ENCODE results near the gene ST8SIA6. TPM values are rescaled to one million over a fixed set of nuclear protein-coding genes. Genes with fewer than 3 reads are reported as not detected.

ST8SIA6 gene
- total RNA-seq, 1 donor from 2014 or later = not detected

- Histone ChIP-seq H3K27ac (peak overlapping the region in 1 of 2 donors; percentile 36), H3K4me3 (peak overlapping the region in 1 of 2 donors; percentile 53), H3K27me3 (no peaks in the 10 kb centered on the region), H3K36me3 (no peaks in the 10 kb centered on the region), H3K4me1 (peaks cover 0 to 9% of the 10 kb centered on the region in 2 donors), H3K9me3 (no peaks in the 10 kb centered on the region)
- TF ChIP-seq CTCF (IDR thresholded peaks at IDR 0.05) = no peak
- intact Hi-C loops (cut with DNase I) = no loop called here
- no peak for DNase-seq (ENCODE audit: low spot score in 2 of 2)
Measured at GRCh38 chr10:17348011-17348500, 106.3 kb downstream of the ST8SIA6 start.

- Histone ChIP-seq H3K27me3 (no peaks in the 10 kb centered on the region), H3K27ac (no peak overlapping the region), H3K4me3 (no peak overlapping the region), H3K36me3 (no peaks in the 10 kb centered on the region), H3K9me3 (peaks cover 0 to 20% of the 10 kb centered on the region in 2 donors), H3K4me1 (peaks cover 0 to 8% of the 10 kb centered on the region in 2 donors)
- DNase-seq (ENCODE audit: low spot score in 2 of 2) = no peak
- intact Hi-C loops (cut with DNase I) = no loop called here
- TF ChIP-seq CTCF (IDR thresholded peaks at IDR 0.05) = no peak
Measured at GRCh38 chr10:17344206-17344605, 110.2 kb downstream of the ST8SIA6 start.

- Histone ChIP-seq H3K27ac (no peak overlapping the region), H3K9me3 (peaks cover 0 to 20% of the 10 kb centered on the region in 2 donors), H3K27me3 (no peaks in the 10 kb centered on the region), H3K4me3 (no peak overlapping the region), H3K36me3 (no peaks in the 10 kb centered on the region), H3K4me1 (no peaks in the 10 kb centered on the region)
- intact Hi-C loops (cut with DNase I) = no loop called here
- DNase-seq (ENCODE audit: low spot score in 2 of 2) = no peak
- TF ChIP-seq CTCF (IDR thresholded peaks at IDR 0.05) = no peak
Measured at GRCh38 chr10:17343118-17343517, 111.3 kb downstream of the ST8SIA6 start.

GRCh38 chr10:17340144-17340829 is 114.1 kb downstream of the ST8SIA6 start:
- Histone ChIP-seq H3K27ac (no peak overlapping the region), H3K9me3 (peaks cover 0 to 20% of the 10 kb centered on the region in 2 donors), H3K4me3 (no peak overlapping the region), H3K27me3 (no peaks in the 10 kb centered on the region), H3K36me3 (no peaks in the 10 kb centered on the region), H3K4me1 (no peaks in the 10 kb centered on the region)
- TF ChIP-seq CTCF (IDR thresholded peaks at IDR 0.05) = no peak
- DNase-seq (ENCODE audit: low spot score in 2 of 2) = no peak
- intact Hi-C loops (cut with DNase I) = no loop called here

- Histone ChIP-seq H3K27me3 (no peaks in the 10 kb centered on the region), H3K4me1 (no peaks in the 10 kb centered on the region), H3K9me3 (peaks cover 0 to 8% of the 10 kb centered on the region in 2 donors), H3K36me3 (no peaks in the 10 kb centered on the region), H3K4me3 (no peak overlapping the region), H3K27ac (no peak overlapping the region)
- intact Hi-C loops (cut with DNase I) = no loop called here
- no peak for DNase-seq (ENCODE audit: low spot score in 2 of 2)
- no peak for TF ChIP-seq CTCF (IDR thresholded peaks at IDR 0.05)
Measured at GRCh38 chr10:17335065-17335464, 119.3 kb downstream of the ST8SIA6 start.

Measured in ascending aorta (tissue), 2 donors.